ENCODE data around the gene CUL2.
"Not testable (repeated sequence)": the region's sequence is repeated elsewhere in the genome, so short reads cannot be mapped to it uniquely, and the experiment has no call there.

Gene CUL2

GRCh38 chr10:35097510-35097909, 7.4 kb upstream of the CUL2 start:
- H3K4me3 ChIP-seq (ENCODE audit: low read depth, low read length): no peak overlapping the region
- no peak for TF ChIP-seq CTCF (IDR thresholded peaks at IDR 0.05; ENCODE audit: low read depth, low read length)

GRCh38 chr10:35096312-35096711, 6.2 kb upstream of the CUL2 start:
- H3K4me3 ChIP-seq (ENCODE audit: low read depth, low read length): no peak overlapping the region
- no peak for TF ChIP-seq CTCF (IDR thresholded peaks at IDR 0.05; ENCODE audit: low read depth, low read length)

- no peak overlapping the region for H3K4me3 ChIP-seq (ENCODE audit: low read depth, low read length)
- TF ChIP-seq CTCF (IDR thresholded peaks at IDR 0.05; ENCODE audit: low read depth, low read length): no peak
Observed at GRCh38 chr10:35092851-35093250, 2.7 kb upstream of the CUL2 start.

GRCh38 chr10:35091994-35092790, 2.1 kb upstream of the CUL2 start:
- H3K4me3 ChIP-seq (ENCODE audit: low read depth, low read length): no peak overlapping the region
- no peak for TF ChIP-seq CTCF (IDR thresholded peaks at IDR 0.05; ENCODE audit: low read depth, low read length)

GRCh38 chr10:35089611-35090161, 455 bp downstream of the CUL2 start:
- no peak for TF ChIP-seq CTCF (IDR thresholded peaks at IDR 0.05; ENCODE audit: low read depth, low read length)

GRCh38 chr10:35083242-35083641, 6.9 kb downstream of the CUL2 start:
- no peak overlapping the region for H3K4me3 ChIP-seq (ENCODE audit: low read depth, low read length)
- TF ChIP-seq CTCF (IDR thresholded peaks at IDR 0.05; ENCODE audit: low read depth, low read length): no peak

More at GRCh38 chr10:35089611-35090161, 455 bp downstream of the CUL2 start:
- peak overlapping the region; percentile 91 for H3K4me3 ChIP-seq (ENCODE audit: low read depth, low read length)

GRCh38 chr10:35080261-35080660, 9.9 kb downstream of the CUL2 start:
- H3K4me3 ChIP-seq (ENCODE audit: low read depth, low read length): not testable (repeated sequence)

Data from WI38 (cell line).